ELR (cell line): ENCODE measurements around the gene SLC9A9.

Source experiments
- DNase-seq: peaks from one replicate; pipeline ENCODE4 v3.0.0-alpha.2; 2015; ENCODE audit warnings: low read depth

Gene SLC9A9

DNA sequence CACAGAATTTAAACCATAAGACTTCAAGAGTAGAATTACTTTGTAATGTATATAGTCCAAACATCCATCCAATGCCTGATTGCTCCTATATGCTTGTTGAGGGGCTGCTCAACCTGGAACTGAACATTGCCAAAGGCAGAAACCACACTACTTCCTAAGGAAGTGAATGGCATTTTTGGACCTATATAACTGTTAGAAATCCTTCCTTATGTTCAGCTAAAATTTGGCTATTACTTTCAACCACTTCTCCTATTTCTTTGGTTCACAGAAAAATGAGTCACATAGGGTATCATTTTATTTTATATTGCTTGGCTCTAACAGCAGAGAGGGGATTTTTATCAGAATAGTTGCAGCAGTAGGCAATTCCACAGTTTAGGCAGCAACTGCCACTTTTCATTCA, 342.1 kb downstream of the SLC9A9 start:
- DNase-seq = no peak

- DNase-seq = no peak
Observed at GRCh38 chr3:143503325-143503885, 344.9 kb downstream of the SLC9A9 start.

- DNase-seq = no peak
Observed at GRCh38 chr3:143502081-143502480, 346.2 kb downstream of the SLC9A9 start.

DNA sequence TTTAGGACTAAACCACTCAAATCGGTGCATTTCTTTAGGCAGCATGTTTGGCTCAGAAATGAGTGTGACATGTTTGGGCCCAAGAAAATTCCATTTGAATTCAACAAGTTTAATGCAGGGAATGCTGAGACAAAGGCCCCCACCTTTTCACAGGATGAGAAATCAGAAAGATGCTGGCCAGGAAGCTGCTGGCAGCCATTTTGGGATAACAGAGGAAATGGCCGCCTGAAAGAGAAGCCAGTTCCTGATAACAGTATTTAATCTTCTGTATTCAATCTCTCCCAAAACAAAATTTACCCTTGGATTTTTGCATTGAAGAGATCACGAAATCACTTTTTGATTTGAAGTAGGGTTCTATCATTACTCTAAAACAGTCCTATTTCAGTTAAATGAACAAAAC, 350.9 kb downstream of the SLC9A9 start:
- DNase-seq = no peak

DNA sequence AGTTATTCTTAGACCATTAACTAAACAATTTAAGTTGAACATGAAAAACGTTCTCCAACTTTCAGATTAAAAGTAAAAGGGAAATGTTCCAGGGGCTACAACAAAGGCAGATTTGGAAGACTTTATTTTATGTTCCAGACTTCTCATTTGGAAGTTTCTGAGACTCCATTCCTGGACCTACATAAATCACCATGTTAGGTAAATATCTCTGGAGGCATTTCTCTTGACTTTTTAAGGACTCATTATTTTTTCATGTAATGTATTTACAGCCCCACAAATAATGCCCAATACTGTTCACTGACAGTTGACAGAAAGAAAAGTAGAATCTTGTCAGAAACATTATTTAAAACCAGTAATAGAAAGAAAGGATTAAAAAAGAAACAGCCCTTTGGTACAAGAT, 352.1 kb downstream of the SLC9A9 start:
- DNase-seq = no peak

DNA sequence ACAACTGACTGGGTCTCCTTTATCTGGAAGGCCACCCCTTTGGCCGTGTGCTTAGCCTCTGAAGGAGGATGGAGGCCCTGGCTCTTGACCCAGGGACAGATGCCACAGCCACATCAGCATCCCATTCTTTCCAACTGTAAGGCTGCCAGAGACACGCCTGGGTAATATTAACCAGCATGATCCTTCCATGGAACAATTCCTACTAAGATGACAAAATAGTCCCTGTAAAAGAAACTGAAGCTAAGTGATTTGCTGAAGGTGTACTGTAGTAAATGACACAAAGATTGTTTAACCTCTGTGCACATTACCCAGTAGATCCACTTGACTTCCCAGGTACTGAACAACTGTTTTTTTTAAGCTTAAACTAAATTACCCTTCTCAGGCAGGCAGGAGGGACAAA, 352.7 kb downstream of the SLC9A9 start:
- DNase-seq = no peak

- no peak for DNase-seq
Observed at GRCh38 chr3:143486611-143487010, 361.7 kb downstream of the SLC9A9 start.

DNA sequence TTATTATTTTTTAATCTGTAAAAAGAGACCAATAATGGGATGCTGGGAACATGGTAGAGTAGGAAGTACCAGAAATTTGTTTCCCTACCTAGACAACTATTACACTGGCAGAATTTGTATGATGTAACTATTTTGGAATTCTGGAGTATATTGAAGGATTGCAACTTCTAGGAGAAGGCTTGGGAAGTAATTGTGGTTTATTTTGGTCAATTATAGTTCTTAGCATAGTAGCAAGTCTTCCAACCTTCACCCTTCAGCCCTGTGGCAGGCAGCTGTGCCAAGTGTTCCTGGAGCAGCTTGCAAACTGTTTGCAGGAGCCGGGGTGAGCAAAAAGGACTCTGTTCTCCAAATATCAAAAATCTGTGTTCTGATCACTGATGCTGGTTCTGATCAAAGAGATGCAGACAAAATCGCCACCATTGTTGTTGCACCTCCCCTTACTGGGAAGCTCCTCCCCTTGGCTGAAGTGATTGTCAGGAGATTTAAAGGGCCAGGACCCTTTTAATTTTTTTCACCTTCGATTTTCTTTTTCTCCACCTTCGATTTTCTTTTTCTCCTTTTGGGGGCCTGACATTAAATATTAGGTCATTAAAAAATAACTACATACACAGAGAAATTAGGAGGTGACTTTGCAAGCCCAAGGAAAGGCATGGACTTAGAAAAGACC, 363.3 kb downstream of the SLC9A9 start:
- no peak for DNase-seq

DNA sequence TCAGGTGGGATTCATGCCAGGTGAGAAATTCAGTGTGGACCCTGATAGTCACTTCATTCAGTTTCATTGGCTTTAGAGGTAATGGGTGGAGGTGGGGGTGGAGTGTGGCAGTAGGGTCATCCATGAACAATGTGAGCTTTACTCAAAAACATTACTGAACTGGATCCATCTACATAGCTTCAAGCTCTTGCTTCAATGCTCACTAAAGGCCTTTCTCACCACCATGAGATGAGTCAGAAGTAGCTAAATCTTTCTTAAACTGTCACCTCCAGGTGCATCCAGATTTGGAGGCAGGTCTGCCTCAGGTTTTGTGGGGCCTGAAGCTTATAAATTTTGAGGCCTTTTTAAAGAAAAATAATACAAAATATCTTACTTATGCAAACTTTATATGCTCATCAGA, 365.1 kb downstream of the SLC9A9 start:
- no peak for DNase-seq

- DNase-seq = no peak
Observed at GRCh38 chr3:143482106-143483088, 365.9 kb downstream of the SLC9A9 start.

DNA sequence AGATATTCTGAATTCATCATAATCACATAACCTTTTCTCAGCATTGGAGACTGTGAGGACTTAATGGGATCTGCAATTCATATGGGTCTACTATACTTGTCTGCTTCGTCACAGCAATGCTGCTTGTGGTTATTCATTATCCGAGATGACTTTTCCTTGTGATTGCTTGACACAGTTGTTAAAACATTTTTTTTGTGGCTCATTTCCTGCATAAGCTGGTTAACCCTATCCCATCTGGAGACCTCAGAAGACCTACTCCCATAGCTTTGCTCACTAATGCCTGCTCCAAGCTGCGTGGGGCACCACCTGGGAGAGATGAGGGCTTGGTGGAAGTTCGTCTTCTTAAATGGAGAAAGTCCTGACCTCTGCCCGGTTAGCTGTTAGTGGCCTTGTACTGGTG, 367.9 kb downstream of the SLC9A9 start:
- DNase-seq = peak; percentile 53

- DNase-seq = no peak
Observed at GRCh38 chr3:143479727-143480126, 368.5 kb downstream of the SLC9A9 start.

DNA sequence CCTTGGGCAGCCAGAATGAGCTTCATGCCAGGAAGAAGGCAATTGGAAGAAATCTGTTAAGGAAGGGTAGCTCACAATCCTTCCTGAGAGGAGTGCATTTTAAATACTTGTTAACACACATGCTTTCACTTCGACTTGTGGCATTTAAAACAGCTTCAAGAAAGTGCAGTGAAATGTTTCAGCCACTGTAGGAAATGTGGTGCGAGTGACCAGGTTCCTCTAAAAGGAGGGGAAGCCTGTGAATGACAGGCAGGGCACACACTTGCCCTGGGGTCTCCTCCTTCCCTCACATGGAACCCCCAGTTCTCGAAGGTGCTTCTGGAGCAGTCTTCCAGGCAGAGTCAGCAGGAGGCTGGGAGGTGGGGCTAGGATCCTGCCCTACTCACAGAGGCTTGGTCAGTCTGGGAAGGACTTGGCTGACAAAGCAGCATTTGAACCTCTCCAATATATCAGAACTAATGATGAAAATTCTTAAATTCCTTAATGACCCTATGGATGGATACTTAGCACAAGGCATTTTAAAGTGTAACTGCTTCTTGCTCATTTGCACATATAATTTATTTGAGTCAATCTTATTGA, 370.1 kb downstream of the SLC9A9 start:
- DNase-seq = no peak

- DNase-seq = no peak
Observed at GRCh38 chr3:143476965-143477640, 371.2 kb downstream of the SLC9A9 start.

DNA sequence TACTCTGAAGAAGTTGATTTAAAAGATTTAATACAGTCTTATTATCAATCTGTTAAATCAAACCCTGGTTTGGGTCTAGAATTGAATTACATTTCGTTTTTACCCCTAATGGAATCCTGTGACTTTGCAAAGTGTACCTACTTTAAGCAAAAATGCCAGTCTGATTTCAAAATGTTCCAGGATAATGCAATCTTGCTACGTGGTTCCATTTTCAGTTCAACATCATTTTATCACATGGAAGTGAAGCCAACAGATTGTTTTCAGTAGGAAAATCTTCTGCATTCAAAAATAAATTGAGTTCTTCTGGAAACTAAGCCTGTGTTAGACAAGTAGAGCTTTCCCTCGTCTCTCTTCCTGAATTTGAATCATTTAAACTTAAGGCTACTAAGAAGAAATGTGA, 372.3 kb downstream of the SLC9A9 start:
- DNase-seq = no peak

- DNase-seq = no peak
Observed at GRCh38 chr3:143472731-143473523, 375.3 kb downstream of the SLC9A9 start.

DNA sequence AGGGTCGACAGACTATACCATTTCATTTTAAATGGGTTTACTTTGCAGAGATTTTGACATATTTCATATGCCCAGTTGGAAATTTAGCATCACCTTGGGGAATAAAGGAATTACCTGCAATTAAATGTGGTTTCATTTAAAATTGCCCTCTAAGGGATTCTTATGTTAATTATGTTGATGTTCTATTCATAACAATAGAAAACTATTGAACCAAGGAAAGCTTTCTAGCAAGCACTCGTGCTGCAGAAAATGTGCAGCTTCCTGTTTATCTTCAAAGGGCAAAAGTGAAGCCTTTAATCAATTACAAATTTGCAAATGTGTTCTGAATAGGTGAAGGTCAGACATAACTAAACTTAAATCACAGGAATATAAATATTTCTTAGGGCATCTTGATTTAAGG, 376.6 kb downstream of the SLC9A9 start:
- DNase-seq = no peak

GRCh38 chr3:143469159-143469558, 379.1 kb downstream of the SLC9A9 start:
- no peak for DNase-seq

- DNase-seq = no peak
Observed at GRCh38 chr3:143465666-143466065, 382.6 kb downstream of the SLC9A9 start.

GRCh38 chr3:143464850-143465249, 383.4 kb downstream of the SLC9A9 start:
- DNase-seq = peak; percentile 33

- DNase-seq = no peak
Observed at GRCh38 chr3:143455480-143455879, 392.8 kb downstream of the SLC9A9 start.
